Thyroid gland (tissue), 4 donors: ENCODE data around the gene KRT28.

Experiments
- CTCF ChIP-seq, 6 experiments: fragments of 200-600 bp in 3 of 6; fragments of 450-650 bp in 3 of 6; sonication (generic) in 3 of 6; IDR thresholded peaks; one replicate each; pipeline ENCODE4 v1.5.1; 2016 to 2019; ENCODE audit warnings: antibody characterized with exemption in 6 of 6, mild to moderate bottlenecking in 2 of 6, inconsistent platforms in 1 of 6, moderate library complexity in 1 of 6
- POLR2A ChIP-seq, 2 donors: fragments of 450-650 bp; IDR thresholded peaks; one replicate each; pipeline ENCODE4 v1.6.1; 2017; ENCODE audit warnings: antibody characterized with exemption in 2 of 2, mild to moderate bottlenecking in 2 of 2, moderate library complexity in 1 of 2

DNA sequence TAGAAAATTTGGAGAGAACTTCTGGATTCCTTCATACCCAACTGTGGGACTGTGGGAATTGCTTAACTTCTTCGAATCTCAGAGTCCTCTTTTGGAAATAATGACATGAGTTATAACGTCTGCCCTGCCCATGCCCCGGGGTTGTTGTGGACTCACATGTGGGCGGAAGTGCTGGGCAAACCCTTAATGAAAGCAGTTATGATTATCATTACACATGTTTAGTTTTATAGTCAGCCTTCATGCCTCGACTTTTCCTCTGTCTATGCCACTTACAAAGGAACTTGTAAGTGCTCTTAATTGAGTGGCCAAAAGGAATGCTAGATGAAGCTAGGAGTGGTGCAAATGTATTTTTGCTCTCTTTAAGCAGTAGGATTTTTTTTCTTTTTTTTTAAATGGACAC is 21.3 kb downstream of the KRT28 start:
- no peak for TF ChIP-seq CTCF (IDR thresholded peaks at IDR 0.05)
- TF ChIP-seq POLR2A (IDR thresholded peaks at IDR 0.05): no peak
